Type B pancreatic cell (in vitro differentiated cells): ENCODE data around the gene COL23A1. TPM values are rescaled to one million over a fixed set of nuclear protein-coding genes. Genes with fewer than 3 reads are reported as not detected.

Experiments used
- DNase-seq: peaks from one replicate; pipeline ENCODE4 v3.0.0; 2021; ENCODE audit warnings: mixed read lengths; ENCODE audit not compliant: unreplicated experiment; ENCODE audit errors: extremely low spot score
- H3K27ac Mint-ChIP-seq: 2 replicates; pipeline ENCODE4 v1.8.0; 2021; ENCODE audit warnings: mild to moderate bottlenecking, mixed read lengths
- H3K27me3 Mint-ChIP-seq: 2 replicates; pipeline ENCODE4 v1.8.0; 2021; ENCODE audit warnings: mixed read lengths
- H3K36me3 Mint-ChIP-seq: 2 replicates; pipeline ENCODE4 v1.8.0; 2021; ENCODE audit warnings: mixed read lengths
- H3K4me1 Mint-ChIP-seq: one replicate; pipeline ENCODE4 v1.8.0; 2021; ENCODE audit warnings: mixed read lengths; ENCODE audit not compliant: unreplicated experiment
- H3K4me3 Mint-ChIP-seq: 2 replicates; pipeline ENCODE4 v1.8.0; 2021; ENCODE audit warnings: mild to moderate bottlenecking, mixed read lengths
- H3K9me3 Mint-ChIP-seq: 2 replicates; pipeline ENCODE4 v1.8.0; 2021; ENCODE audit warnings: mixed read lengths
- total RNA-seq: library from RNA; stranded (reverse); gene quantifications from 2 replicates; pipeline ENCODE4 v1.2.1, GENCODE V29; 2021; ENCODE audit warnings: low replicate concordance
- TF ChIP-seq, protein P1 (sequence below): fragments of 200-600 bp; sonication (generic); conservative IDR thresholded peaks from 2 replicates; pipeline ENCODE4 v1.5.0; 2021; ENCODE audit warnings: antibody characterized with exemption, mild to moderate bottlenecking

The COL23A1 gene
- total RNA-seq, 1 donor from 2014 or later: 15.5 TPM

DNA sequence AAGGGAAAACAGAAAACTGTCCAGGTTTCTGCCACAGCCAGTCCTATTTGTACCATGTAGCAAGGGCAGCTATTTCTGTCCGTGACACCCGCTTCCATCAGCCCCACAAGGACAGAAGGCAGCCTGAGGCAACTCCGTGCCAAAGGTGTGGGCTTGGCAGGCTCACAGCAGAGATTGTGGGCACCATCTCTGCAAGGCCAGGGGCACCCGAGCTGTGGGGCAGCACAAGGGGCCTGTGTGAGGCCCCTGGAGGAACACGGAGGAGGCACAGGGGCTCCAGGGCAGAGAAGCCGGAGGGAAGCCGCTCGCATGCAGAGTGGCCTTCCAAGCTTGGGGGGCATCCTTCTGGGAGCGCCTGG lies 43.5 kb downstream of the COL23A1 start:
- H3K27me3 Mint-ChIP-seq: no peaks in the 10 kb centered on the region
- no peak overlapping the region for H3K27ac Mint-ChIP-seq
- H3K9me3 Mint-ChIP-seq: no peaks in the 10 kb centered on the region
- H3K4me3 Mint-ChIP-seq: no peak overlapping the region
- no peak for DNase-seq
- no peaks in the 10 kb centered on the region for H3K36me3 Mint-ChIP-seq
- peaks cover 29% of the 10 kb centered on the region for H3K4me1 Mint-ChIP-seq
- TF ChIP-seq, protein P1, sequence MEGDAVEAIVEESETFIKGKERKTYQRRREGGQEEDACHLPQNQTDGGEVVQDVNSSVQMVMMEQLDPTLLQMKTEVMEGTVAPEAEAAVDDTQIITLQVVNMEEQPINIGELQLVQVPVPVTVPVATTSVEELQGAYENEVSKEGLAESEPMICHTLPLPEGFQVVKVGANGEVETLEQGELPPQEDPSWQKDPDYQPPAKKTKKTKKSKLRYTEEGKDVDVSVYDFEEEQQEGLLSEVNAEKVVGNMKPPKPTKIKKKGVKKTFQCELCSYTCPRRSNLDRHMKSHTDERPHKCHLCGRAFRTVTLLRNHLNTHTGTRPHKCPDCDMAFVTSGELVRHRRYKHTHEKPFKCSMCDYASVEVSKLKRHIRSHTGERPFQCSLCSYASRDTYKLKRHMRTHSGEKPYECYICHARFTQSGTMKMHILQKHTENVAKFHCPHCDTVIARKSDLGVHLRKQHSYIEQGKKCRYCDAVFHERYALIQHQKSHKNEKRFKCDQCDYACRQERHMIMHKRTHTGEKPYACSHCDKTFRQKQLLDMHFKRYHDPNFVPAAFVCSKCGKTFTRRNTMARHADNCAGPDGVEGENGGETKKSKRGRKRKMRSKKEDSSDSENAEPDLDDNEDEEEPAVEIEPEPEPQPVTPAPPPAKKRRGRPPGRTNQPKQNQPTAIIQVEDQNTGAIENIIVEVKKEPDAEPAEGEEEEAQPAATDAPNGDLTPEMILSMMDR: no peak

DNA sequence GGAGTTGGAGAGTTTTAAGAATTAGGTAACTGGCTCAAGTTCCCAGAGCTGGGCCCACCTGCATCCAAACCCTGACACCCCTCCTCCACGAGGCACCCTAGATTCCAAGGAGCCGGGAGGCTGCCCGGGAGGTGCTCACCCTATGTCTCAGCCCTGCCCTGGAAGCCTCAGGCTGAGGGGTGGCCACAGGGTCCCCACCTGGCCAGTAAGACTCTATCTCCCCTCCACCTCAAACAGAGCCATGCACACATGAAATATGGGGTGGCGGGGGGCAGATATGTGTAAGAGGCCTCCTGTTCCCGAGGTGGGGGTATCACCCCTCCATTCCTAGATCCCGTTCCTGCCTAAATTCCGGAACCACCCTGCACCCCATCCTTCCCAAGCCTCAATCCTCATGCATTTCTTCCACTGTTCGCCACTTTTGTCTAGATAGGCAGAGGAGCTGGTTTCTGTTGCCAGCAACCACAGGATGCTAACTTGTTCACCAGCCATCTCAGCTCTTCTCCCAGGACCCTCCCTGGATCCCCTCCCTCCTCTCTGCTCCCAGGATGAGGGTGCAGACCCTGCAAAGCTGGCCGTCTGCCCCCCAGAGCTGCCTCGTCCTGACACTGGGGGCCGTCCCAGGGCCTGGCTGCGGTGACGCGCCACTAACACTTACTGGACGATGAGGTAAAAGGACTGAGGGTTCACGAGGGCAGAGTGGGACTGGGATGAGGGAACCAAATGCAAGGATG lies 44.1 kb downstream of the COL23A1 start:
- no peak overlapping the region for H3K27ac Mint-ChIP-seq
- no peaks in the 10 kb centered on the region for H3K36me3 Mint-ChIP-seq
- TF ChIP-seq, protein P1: no peak
- H3K9me3 Mint-ChIP-seq: no peaks in the 10 kb centered on the region
- no peaks in the 10 kb centered on the region for H3K27me3 Mint-ChIP-seq
- no peak overlapping the region for H3K4me3 Mint-ChIP-seq
- peaks cover 23% of the 10 kb centered on the region for H3K4me1 Mint-ChIP-seq
- no peak for DNase-seq

DNA sequence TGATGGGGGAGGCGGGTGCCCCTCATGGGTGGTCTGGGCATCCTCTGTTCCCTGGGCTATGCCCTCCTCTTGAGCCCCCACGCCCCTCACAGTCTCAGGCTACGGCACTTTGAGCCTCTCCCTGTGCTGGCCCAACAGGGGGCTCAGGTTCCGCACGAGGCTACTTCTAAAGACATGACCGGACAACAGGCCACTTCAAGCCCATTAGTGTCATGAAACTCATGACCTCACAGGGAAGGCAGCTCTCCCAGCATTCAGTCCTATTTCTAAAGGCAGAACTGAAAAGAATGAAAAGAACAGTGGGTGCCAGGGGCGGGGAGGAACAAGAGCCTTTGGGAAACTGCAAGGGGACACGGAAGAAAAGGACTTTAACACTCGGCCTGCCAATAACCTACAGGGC lies 45.0 kb downstream of the COL23A1 start:
- Mint-ChIP-seq H3K27me3 (no peaks in the 10 kb centered on the region), H3K4me3 (no peak overlapping the region), H3K4me1 (peaks cover 21% of the 10 kb centered on the region), H3K27ac (peak overlapping the region; percentile 46), H3K36me3 (no peaks in the 10 kb centered on the region), H3K9me3 (no peaks in the 10 kb centered on the region)
- TF ChIP-seq, protein P1: no peak
- no peak for DNase-seq

DNA sequence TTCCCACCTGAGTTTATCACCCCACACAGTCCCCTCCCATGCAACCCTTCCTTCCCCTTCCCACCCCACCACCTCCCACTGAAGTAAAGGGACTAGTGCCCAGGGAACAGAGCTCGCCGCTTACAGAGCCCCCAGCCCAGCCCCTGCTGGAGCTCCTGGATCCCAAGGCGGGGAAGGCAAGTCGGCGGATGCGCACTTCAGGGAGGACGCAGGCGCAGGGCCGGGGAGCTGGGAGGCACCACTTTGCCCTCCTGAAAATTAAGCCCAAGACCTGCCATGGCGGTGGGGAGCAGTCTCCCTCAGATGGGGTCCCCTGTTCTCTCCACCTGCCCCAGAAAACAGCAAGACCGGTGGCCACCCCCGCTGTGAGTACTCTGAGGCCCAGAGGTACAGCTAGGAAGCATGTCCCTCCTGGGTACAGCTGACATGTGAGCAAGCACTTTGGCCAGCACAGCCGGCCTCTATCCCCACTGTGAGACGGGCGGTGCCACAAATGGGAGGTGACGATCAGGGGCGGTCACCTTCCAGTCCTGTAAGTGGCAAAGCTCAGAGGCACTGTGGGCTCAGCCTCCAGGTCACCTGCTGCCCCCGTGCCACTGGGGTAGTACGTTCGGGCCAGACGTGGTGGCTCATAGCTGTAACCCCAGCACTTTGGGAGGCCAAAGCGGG lies 45.9 kb downstream of the COL23A1 start:
- Mint-ChIP-seq H3K4me3 (no peak overlapping the region), H3K4me1 (peaks cover 21% of the 10 kb centered on the region), H3K27ac (no peak overlapping the region), H3K36me3 (no peaks in the 10 kb centered on the region), H3K9me3 (no peaks in the 10 kb centered on the region), H3K27me3 (no peaks in the 10 kb centered on the region)
- no peak for DNase-seq
- TF ChIP-seq, protein P1: no peak

DNA sequence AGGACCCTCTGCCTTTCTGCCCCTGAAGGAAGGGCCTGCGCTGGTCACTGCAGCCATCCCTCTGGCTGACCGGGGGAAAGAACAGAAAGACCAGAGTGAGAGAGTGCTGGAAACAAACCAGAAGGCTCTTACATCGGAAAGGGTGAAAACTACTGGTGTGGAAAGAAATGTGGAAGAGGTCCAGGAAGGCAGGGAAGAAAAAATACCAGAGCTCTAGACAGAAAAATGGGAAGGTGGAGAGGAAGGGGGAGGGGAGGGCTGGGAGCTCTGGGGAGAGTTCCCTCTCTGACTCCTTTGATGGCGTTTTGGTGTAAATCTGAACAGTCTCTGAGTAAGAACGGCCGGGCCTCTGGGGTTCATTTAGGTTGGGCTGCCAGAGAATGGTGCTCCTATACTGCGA lies 47.7 kb downstream of the COL23A1 start:
- Mint-ChIP-seq H3K27me3 (no peaks in the 10 kb centered on the region), H3K4me1 (peaks cover 29% of the 10 kb centered on the region), H3K27ac (no peak overlapping the region), H3K9me3 (no peaks in the 10 kb centered on the region), H3K4me3 (no peak overlapping the region), H3K36me3 (no peaks in the 10 kb centered on the region)
- TF ChIP-seq, protein P1: no peak
- DNase-seq: no peak
